Fibroblast of gingiva (primary cell): ENCODE data around the gene FAM229A.
"Not testable (repeated sequence)": the region's sequence is repeated elsewhere in the genome, so short reads cannot be mapped to it uniquely, and the experiment has no call there.

Source experiments
- DNase-seq: peaks from one replicate; pipeline ENCODE4 v3.0.0-alpha.2; 2011; ENCODE audit warnings: low read depth

Gene FAM229A, protein sequence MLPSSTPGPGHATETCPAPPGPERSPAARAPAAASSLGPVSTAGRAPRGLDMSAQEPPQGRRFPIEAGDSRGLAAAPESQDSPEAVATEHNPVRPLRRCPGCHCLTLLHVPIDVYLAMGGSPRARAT

DNA sequence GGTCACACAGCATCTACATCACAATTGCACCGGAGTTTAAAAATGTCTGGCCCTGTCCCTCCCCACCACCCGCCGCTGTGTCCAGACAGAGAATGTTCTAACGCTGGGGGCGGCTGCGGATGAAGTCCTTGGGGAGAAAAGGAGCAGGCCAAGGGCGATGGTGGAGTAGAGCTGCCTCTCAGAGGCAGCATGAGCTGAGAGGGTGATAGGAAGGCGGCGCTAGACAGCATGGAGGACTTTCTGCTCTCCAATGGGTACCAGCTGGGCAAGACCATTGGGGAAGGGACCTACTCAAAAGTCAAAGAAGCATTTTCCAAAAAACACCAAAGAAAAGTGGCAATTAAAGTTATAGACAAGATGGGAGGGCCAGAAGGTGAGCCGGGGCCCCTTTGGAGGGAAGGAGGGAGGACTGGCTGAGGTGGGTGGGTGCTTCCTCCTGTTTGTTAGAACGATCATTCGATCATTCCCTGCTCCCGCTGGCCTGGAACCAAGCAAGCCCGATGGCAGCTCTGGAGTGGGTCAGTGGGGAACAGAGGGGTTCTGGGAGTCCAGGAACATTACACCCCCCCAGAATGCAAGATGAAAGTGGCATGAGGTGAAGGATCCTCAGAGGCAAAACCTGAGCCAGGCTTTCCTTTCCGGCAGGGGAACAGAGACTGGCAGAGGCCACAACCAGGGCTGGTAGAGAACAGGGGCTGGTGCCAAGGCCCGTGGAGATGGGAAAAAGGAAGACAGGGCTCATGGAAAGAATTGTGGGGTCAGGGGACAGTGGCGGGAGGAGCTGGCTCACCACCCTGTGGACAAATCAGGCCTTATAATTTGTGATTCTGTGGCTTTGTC is at the start of gene FAM229A, which contains the start of gene TSSK3:
Gene FAM229A, minus strand, starts transcription at position 12 of the 840 bp plus-strand sequence. CDS start 394 bp downstream, outside the sequence.
Gene TSSK3, plus strand, starts transcription at position 66 of the 840 bp plus-strand sequence. Its CDS starts 163 bp downstream, at position 229.
- DNase-seq, result no peak

DNA sequence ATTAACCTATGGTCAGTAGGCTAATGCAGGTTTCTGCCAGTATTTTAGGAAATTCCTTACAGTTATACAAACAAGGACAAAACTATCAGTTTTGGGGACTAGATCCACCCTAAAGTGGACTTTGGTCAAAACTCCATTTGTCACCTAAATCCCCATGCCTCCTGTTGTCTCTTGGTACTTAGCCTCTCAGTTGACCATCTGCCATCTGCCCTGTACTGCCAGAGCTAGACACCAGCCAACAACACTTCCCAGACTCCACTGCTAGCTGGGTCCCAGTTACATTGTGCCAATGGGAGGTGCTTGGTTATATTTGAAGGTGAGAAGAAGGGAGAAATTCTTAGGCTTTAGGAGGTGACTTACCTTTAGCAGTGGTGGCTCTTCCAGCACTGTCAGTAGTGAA is 49.0 kb upstream of the FAM229A start:
- DNase-seq, result no peak

GRCh38 chr1:32406629-32407111 is 44.4 kb upstream of the FAM229A start:
- DNase-seq, result no peak

DNA sequence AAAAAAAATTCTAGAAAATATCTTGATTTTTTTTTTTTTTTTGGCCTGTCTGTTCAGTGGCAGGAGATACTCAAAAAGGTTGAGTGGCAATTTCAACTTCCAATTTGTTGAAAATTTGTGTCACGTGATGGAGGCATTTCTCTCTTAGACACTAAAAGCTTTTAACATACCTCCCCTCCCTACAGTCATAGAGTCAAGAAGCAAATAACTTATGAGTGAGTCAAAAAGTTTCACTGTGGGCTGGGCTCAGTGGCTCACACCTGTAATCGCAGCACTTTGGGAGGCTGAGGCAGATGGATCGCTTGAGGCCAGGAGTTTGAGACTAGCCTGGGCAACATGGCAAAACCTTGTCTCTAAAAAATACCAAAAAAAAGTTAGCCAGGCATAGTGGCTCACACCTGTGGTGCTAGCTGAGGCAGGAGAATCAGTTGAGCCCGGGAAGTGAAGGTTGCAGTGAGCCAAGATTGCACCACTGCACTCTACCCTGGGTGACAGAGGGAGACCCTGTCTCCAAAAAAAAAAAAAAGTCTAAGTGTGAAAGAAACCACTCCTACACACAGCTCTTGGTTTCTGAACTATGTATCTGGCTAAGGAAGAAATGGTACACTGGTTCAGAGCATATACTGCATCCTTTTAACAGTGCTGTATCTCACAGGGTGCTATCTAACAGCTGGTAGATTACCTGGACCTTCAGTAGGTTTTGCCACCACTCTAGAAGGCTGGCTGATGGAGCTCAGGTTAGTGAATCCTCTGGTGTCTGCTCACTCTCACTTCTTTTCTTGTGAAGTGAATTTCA is 43.6 kb upstream of the FAM229A start:
- DNase-seq, result no peak

GRCh38 chr1:32404946-32405345 is 42.7 kb upstream of the FAM229A start:
- DNase-seq, result no peak

- peak; percentile 78 for DNase-seq
Measured at GRCh38 chr1:32400876-32401631, 38.8 kb upstream of the FAM229A start.

DNA sequence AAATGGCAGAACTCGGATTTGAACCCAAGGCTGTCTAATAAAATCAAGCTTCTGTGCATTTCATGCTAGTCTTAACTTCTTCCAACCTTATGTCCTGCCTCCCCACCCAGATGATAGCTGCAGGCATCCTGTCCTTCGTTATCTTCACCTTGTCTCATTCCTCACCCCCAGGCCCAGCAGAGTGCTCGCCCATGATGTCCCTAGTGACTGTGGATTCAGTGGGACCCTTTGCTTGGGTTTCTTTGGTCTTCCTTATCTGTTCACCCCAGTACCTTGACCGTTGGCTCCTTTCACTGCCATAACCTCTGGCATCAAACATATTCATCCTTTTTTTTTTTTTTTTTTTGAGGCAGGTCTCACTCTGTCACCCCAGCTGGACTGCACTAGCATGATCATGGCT is 37.6 kb upstream of the FAM229A start:
- DNase-seq, result no peak

GRCh38 chr1:32398401-32398800 is 36.1 kb upstream of the FAM229A start:
- no peak for DNase-seq

DNA sequence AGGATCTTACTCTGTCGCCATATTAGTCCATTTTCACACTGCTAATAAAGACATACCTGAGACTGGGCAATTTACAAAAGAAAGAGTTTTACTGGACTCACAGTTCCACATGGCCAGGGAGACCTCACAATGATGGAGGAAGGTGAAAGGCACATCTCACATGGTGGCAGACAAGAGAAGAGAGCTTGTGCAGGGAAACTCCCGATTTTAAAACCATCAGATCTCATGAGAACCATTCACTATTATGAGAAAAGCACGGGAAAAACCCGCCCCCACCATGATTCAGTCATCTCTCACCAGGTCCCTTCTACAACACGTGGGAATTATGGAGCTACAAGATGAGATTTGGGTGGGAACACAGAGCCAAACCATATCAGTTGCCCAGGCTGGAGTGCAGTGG is 34.2 kb upstream of the FAM229A start:
- not testable (repeated sequence) for DNase-seq

DNA sequence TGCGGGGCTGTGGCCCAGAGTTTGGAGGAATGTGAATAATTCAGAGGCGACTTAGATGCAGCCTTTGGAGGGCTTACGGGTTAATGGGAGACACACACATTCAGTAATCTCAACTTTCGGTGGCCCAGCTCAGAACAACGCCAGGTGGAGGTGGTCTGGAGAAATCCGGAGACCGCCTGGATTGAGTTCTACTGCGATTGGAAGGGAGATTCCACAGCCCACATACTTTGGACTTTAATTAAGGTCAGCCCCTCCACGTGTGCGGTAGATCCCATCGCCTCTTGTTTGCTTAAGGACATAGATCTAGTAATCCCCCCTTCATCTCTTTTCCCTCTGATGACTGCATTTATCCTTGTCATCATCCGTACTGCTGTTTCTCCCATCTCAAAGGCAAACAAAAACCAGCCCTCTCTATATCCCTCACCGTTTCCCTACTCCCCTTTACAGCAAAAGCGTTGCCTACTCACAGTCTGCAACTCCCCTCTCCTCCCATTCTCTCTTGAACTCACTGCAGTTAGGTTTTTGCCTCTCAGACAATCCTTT is 32.7 kb upstream of the FAM229A start:
- DNase-seq, result no peak

DNA sequence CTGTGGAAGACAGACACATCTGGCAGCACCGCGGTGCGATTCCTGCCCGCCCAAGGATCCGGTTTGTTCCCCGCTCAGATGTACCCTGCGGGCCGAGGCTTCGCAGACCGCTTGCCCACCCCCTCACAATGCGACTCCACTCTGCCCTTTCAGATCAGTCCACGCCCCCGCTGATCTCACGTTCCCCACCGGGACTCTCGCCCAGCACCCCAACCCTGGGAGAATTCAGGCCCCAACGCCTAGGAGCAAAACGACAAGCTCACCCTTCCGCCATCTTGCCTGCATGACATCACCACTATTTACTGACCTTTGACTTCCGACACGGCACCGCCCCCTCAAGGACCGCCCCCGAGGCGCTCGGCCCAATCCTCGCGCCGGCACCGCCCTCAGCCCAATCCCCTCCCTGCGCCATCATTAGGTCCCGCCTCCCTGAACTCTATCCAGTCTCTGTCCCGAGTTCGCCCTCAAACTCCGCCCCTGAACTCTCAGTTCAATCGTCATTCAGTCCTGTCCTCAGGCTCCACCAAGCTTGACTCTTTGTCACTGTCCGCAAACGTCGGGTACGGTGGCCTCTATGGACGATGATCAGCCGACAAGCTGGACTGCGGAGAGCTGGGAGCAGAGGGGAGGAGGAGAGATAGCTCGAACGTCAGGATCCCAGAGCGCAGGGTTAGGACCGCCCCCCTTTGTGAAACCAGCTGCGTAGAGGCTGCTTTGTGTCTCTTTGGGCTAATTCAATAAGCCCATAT is 32.0 kb upstream of the FAM229A start, which contains the start of gene BSDC1:
Gene BSDC1, minus strand, starts transcription at position 301 of the 749 bp plus-strand sequence. Its CDS starts 27 bp downstream, at position 274.
- peak; percentile 99 for DNase-seq

DNA sequence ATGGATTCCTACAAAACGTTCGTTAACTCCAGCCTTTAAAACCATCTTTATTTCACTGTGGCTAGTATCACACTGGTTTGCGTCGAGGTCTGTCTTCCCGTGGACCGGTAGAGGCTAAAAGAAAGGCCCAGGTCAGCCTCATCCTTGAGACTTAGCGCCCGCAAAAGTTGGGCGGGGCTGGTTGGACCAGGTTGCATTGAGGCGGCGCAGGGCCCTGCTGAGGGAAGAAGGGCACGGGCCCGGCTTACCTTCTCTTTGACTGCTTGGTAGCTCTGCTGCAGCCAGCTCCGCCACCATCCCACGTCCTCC is 31.5 kb upstream of the FAM229A start:
- DNase-seq, result no peak

DNA sequence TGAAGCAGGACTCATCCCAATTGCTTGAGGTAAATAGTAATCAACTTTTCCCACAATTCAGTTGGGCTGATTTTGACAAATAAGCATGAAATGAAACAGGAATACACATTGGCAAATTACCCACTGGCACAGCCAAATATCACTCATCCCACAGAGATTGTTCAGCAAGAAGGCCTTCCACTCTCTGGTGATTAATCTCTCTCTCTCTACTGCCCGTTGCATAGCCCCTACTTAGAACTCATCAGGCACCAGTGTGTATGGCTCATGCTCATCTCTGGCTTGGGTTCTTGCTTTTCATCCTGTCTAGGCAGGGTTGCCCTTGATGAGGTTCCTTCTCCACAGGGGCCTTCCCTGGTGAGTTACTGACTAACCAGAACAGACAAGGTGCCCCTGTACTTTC is 30.9 kb upstream of the FAM229A start:
- DNase-seq, result no peak

GRCh38 chr1:32392325-32392724 is 30.0 kb upstream of the FAM229A start:
- DNase-seq, result no peak

DNA sequence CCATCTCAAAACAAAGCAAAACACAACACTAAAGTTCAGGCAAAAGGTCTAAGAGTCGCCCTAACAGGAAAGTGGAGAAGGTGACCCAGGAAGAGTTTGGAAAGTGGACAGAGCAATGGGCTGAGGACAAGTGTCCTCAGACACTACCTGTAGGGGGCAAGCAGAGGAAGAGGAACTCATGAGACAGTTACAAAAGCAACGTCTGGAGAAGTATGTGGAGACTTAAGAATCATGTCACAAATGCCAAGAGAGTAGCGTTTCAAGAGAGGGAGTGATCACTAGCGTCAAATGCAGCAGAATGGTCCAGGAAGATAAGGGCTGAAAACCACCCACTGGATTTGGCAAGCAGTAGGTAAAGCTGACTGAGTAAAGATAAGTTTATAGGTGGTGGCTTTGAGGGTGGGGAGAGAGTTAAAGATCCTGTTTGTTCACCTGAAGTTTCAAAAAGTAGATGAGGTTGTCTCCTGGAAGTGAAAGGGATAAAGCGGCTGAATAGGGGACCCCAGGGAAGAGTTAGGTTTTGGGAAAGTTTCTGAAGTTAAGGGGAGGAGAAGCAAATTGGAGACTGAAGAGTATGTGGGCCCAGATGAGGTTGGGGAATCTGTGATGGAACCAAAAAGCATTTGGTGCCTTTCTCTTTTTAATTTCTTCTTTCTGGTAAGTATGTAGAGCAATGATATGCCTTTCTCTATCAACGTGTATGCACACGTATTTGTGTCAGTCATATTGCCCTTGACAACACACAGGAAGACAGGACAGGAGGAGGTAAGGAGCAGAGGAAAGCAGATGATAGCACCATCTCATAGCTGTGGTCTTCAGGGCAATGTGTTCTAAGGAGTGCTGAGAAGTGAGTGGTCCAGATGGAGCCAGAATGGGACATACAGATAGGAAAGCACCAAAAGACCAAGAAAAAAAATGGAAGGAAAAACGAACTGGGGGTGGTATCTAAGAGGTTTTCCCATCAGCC is 28.9 kb upstream of the FAM229A start:
- no peak for DNase-seq

GRCh38 chr1:32388641-32389040 is 26.4 kb upstream of the FAM229A start:
- no peak for DNase-seq

- no peak for DNase-seq
Measured at GRCh38 chr1:32386676-32387392, 24.5 kb upstream of the FAM229A start.

- DNase-seq, result no peak
Measured at GRCh38 chr1:32380057-32380456, 17.8 kb upstream of the FAM229A start.
